ENCODE measurements around the gene TMEM131L.
"Not testable (repeated sequence)": the region's sequence is repeated elsewhere in the genome, so short reads cannot be mapped to it uniquely, and the experiment has no call there.

The TMEM131L gene

DNA sequence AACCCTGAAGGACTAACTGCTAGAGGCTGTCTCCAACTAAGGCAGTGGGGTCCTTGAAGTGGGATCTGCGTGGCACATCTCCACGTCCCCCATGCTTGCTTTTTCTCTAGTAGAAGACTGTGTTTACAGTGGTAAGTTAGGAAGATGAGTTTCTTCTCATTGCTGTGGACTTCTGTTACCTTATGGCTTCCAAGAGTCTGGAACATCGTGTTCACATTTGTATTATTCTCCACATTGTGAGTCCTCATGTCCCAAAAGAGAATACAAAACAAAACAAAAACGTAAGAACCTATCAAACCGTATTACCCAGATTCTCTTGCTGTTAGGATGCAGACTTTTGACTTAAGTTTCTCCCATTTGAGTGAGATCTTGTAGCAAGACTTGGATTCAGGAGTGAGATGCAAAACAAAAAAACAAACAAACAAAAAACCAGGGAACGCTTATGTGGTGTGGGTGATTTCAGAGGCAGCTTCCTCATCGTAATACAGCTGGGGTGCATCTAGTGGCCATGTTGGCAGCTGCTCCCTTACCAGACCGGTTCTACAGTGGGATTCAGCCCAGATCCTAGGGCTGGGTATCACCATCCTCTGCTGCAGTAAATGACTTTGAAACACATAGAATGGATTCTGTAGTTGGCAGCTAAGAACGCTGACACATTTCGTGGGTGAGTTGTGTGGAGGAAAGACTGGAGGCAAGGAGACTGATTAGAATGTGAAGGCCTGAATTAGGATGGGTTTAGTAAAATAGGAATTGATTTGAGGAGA is 41.3 kb downstream of the TMEM131L start:
- no peak overlapping the region for H3K4me3 ChIP-seq
- no peak overlapping the region for H3K4me2 ChIP-seq
- H3K9me3 ChIP-seq (replicated peaks in 1 of 11): peaks cover 0 to 17% (median 5%) of the 10 kb centered on the region in 11 experiments; a peak in 7 of 22 replicates
- H4K20me1 ChIP-seq: peaks cover 0 to 100% (median 25%) of the 10 kb centered on the region in 11 experiments; a peak in 15 of 22 replicates
- peak overlapping the region in 7 of 11 experiments; percentile 2 to 53 (median 43); a peak in 9 of 22 replicates for H3K27ac ChIP-seq
- TF ChIP-seq Cebpa-rat (IDR thresholded peaks at IDR 0.05): no peak
- no peak overlapping the region for H3K9ac ChIP-seq
- H3K36me3 ChIP-seq: peaks cover 29 to 99% (median 69%) of the 10 kb centered on the region in 11 experiments; a peak in 21 of 22 replicates
- peaks cover 14 to 45% (median 30%) of the 10 kb centered on the region in 10 experiments for H3K4me1 ChIP-seq
- no peaks in the 10 kb centered on the region for H3K27me3 ChIP-seq

DNA sequence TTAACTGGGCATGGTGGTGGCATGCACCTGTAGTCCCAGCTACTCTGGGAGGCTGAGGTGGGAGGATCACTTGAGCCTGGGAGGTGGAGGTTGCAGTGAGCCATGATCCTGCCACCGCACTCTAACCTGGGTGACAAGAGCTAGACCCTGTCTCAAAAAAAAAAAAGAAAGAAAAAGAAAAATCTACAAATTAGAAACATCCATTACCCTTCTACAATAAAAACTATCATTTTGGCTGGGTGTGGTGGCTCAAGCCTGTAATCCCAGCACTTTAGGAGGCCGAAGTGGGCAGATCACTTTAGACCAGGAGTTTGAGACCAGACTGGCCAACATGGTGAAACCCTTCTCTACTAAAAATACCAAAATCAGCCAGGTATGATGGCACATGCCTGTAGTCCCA is 43.1 kb downstream of the TMEM131L start:
- H3K9ac ChIP-seq, H3K4me2 ChIP-seq, H3K27me3 ChIP-seq, H3K27ac ChIP-seq, H3K4me3 ChIP-seq: not testable (repeated sequence)
- Histone ChIP-seq H3K4me1 (peaks cover 20 to 54% (median 32%) of the 10 kb centered on the region in 10 experiments), H4K20me1 (peaks cover 0 to 100% (median 28%) of the 10 kb centered on the region in 11 experiments; a peak in 15 of 22 replicates), H3K9me3 (replicated peaks in 1 of 11) (peaks cover 0 to 17% (median 5%) of the 10 kb centered on the region in 11 experiments; a peak in 7 of 22 replicates), H3K36me3 (peaks cover 29 to 96% (median 73%) of the 10 kb centered on the region in 11 experiments; a peak in 21 of 22 replicates)

DNA sequence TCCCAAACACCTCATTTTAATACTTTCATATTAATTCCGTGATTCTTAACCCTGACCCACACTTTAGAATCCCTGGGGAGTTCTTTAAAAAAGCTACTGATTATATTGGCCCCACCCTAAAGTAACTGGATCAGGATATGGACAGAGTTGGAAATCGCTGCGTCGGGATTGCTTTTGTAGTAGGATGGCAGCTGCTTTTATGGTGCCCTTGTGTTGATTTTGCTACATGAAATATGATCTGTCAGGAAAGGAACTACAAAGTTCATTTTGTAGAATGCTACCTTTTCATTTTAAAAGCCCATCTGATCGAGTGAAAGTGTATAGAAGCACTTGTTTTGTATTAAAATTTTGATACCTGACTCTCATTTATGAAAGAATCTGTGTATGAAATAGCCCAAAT is 43.6 kb downstream of the TMEM131L start:
- H4K20me1 ChIP-seq: peaks cover 0 to 100% (median 33%) of the 10 kb centered on the region in 11 experiments; a peak in 18 of 22 replicates
- no peak overlapping the region for H3K27ac ChIP-seq
- no peaks in the 10 kb centered on the region for H3K27me3 ChIP-seq
- peaks cover 23 to 54% (median 34%) of the 10 kb centered on the region in 10 experiments for H3K4me1 ChIP-seq
- no peak overlapping the region for H3K4me3 ChIP-seq
- no peak overlapping the region for H3K9ac ChIP-seq
- H3K36me3 ChIP-seq: peaks cover 29 to 93% (median 71%) of the 10 kb centered on the region in 11 experiments; a peak in 21 of 22 replicates
- TF ChIP-seq Cebpa-rat (IDR thresholded peaks at IDR 0.05): no peak
- peaks cover 0 to 17% (median 5%) of the 10 kb centered on the region in 11 experiments; a peak in 7 of 22 replicates for H3K9me3 ChIP-seq (replicated peaks in 1 of 11)
- no peak overlapping the region for H3K4me2 ChIP-seq

DNA sequence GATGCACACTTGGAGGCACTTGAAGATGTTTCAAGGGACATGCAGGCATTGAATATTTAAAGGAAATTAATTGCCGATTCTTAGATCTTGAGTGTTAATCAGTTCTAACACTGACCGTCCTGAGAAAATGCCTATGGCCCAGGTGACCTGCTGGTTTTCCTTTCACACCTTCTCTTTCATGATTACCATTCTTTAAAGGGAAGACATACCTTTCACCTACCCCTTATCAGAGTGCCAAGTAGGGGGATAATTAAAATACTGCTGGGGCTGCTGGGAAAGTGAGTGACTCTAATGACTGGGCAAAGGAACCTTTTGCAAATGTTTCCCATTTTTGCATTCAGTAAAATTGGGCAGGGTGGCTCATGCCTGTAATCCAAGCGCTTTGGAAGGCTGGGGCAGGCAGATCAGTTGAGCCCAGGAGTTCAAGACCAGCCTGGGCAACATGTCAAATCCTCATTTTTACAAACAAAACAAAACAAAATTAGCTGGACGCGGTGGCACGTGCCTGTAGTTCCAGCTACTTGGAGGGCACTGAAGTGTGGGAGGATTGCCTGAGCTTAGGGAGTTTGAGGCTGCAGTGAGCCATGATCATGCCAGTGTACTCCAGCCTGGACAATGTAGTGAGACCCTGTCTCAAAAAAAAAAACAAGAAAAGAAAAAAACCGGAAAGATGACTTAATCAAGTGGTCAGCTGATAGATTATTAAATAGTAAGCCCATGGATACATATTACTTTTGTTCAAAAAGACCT is 44.3 kb downstream of the TMEM131L start:
- TF ChIP-seq Cebpa-rat (IDR thresholded peaks at IDR 0.05): no peak
- peaks cover 0 to 12% (median 5%) of the 10 kb centered on the region in 11 experiments; a peak in 7 of 22 replicates for H3K9me3 ChIP-seq (replicated peaks in 1 of 11)
- H4K20me1 ChIP-seq: peaks cover 0 to 100% (median 40%) of the 10 kb centered on the region in 11 experiments; a peak in 18 of 22 replicates
- no peak overlapping the region for H3K9ac ChIP-seq
- H3K27ac ChIP-seq: no peak overlapping the region
- H3K36me3 ChIP-seq: peaks cover 29 to 93% (median 71%) of the 10 kb centered on the region in 11 experiments; a peak in 21 of 22 replicates
- no peak overlapping the region for H3K4me3 ChIP-seq
- peaks cover 19 to 52% (median 34%) of the 10 kb centered on the region in 10 experiments for H3K4me1 ChIP-seq
- no peak overlapping the region for H3K4me2 ChIP-seq
- H3K27me3 ChIP-seq: no peaks in the 10 kb centered on the region

DNA sequence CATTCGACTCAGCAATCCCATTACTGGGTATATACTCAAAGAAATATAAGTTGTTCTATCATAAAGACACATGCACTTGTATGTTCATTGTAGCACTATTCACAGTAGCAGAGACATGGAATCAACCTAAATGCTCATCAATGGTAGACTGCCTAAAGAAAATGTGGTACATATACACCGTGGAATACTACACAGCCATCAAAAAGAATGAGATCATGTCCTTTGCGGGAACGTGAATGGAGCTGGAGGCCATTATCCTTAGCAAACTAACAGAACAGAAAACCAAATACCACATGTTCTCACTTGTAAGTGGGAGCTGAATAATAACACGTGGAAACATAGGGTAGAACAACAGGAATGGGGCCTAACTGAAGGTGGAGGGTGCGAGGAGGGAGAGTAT is 44.9 kb downstream of the TMEM131L start:
- Histone ChIP-seq H3K9me3 (replicated peaks in 1 of 11) (peaks cover 0 to 12% (median 5%) of the 10 kb centered on the region in 11 experiments; a peak in 7 of 22 replicates), H3K4me2 (no peak overlapping the region), H3K36me3 (peaks cover 30 to 93% (median 71%) of the 10 kb centered on the region in 11 experiments; a peak in 21 of 22 replicates), H3K27ac (no peak overlapping the region), H4K20me1 (peaks cover 0 to 100% (median 42%) of the 10 kb centered on the region in 11 experiments; a peak in 18 of 22 replicates), H3K4me3 (no peak overlapping the region), H3K9ac (no peak overlapping the region), H3K4me1 (peaks cover 12 to 47% (median 31%) of the 10 kb centered on the region in 10 experiments; a peak in 19 of 20 replicates), H3K27me3 (no peaks in the 10 kb centered on the region)
- no peak for TF ChIP-seq Cebpa-rat (IDR thresholded peaks at IDR 0.05)

DNA sequence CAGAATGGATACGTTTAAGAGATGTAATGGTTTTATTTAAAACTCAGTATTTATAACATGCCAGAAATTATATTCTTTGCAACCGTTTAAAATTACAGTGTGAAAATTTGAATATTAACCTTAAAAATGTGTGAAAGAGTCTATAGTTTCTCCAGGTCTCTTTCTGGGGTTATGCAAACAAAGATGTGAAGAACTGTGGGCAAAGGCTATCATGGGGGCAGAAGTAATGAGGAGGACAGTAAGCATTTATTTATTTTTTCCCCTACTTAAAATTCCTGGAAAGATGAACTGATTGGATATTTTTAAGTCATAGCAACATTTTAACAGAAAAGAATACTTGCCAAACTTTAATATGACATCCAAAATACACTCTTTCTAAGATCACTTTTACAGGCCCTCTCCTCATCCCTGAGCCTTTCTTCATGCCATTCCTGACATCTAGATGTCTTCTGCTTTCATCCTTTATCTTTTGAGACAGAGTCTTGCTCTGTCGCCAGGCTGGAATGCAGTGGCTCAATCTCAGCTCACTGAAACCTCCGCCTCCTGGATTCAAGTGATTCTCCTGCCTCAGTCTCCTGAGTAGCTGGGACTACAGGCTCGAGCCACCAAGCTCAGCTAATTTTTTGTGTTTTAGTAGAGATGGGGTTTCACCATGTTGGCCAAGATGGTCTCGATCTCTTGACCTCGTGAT is 46.1 kb downstream of the TMEM131L start:
- peak overlapping the region in 1 of 11 experiments; percentile 29; a peak in 2 of 22 replicates for H3K27ac ChIP-seq
- H3K4me3 ChIP-seq: no peak overlapping the region
- peak overlapping the region in 4 of 11 experiments; percentile 2 to 45 (median 10); a peak in 2 of 22 replicates for H3K4me2 ChIP-seq
- no peak overlapping the region for H3K9ac ChIP-seq
- H3K27me3 ChIP-seq: no peaks in the 10 kb centered on the region
- H3K9me3 ChIP-seq (replicated peaks in 1 of 11): peaks cover 0 to 12% (median 5%) of the 10 kb centered on the region in 11 experiments; a peak in 7 of 22 replicates
- H3K4me1 ChIP-seq: peaks cover 5 to 54% (median 40%) of the 10 kb centered on the region in 10 experiments
- H3K36me3 ChIP-seq: peaks cover 32 to 93% (median 71%) of the 10 kb centered on the region in 11 experiments; a peak in 21 of 22 replicates
- TF ChIP-seq Cebpa-rat (IDR thresholded peaks at IDR 0.05): no peak
- peaks cover 0 to 100% (median 36%) of the 10 kb centered on the region in 11 experiments; a peak in 18 of 22 replicates for H4K20me1 ChIP-seq

DNA sequence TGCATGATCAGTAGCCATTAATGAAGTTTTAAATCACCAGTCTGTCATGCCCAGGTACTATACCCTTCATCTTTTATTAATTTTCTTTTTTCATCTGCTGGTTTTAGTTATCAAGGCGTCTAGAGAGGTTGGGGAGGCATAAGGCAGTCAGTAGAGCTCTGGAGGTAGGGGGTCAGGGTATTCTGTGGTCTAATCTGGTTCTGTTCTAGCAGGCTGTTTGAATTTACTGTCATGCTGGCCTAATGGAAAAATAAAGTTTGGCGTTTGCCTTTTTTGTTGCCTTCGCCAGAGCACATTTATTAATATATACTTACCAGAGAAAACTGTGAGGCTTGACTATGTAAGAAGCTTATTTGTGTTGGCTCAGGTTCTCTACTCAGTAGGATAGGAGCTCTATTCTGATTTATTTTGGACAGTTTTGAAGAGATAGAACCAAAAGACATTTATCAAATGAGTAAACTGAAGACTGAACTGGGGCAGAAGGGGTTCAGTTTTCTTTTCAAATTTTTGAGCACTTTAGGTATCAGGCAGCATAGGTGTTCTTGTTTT is 46.9 kb downstream of the TMEM131L start:
- Histone ChIP-seq H3K4me1 (peaks cover 5 to 61% (median 48%) of the 10 kb centered on the region in 10 experiments), H3K27ac (peak overlapping the region in 1 of 11 experiments; percentile 29; a peak in 2 of 22 replicates), H3K4me3 (no peak overlapping the region), H3K36me3 (peaks cover 31 to 93% (median 71%) of the 10 kb centered on the region in 11 experiments; a peak in 21 of 22 replicates), H3K4me2 (peak overlapping the region in 6 of 11 experiments; percentile 2 to 47 (median 11); a peak in 4 of 22 replicates), H3K27me3 (no peaks in the 10 kb centered on the region), H3K9me3 (replicated peaks in 1 of 11) (peaks cover 0 to 12% (median 5%) of the 10 kb centered on the region in 11 experiments; a peak in 7 of 22 replicates), H4K20me1 (peaks cover 0 to 100% (median 42%) of the 10 kb centered on the region in 11 experiments; a peak in 19 of 22 replicates), H3K9ac (0 out of 22 replicates have a peak overlapping the region, but pooled peaks of 1 of the 11 experiments have one; percentile 2)
- TF ChIP-seq Cebpa-rat (IDR thresholded peaks at IDR 0.05): no peak
